Kidney (tissue), 14 donors: ENCODE measurements around the gene PRRX2. TPM values are rescaled to one million over a fixed set of nuclear protein-coding genes. Genes with fewer than 3 reads are reported as not detected.

Experiments
- DNase-seq, 5 donors: peaks; one replicate each; pipeline ENCODE4 v3.0.0-alpha.2; 2013 to 2020
- FAIRE-seq: peaks from 2 replicates; lab custom pipeline; 2012; peaks lifted over from hg19 to GRCh38; lab: Jason Lieb, UNC
- H3K27ac ChIP-seq, 2 donors: one replicate each; pipeline ENCODE4 v1.7.0; 2013; ENCODE audit warnings: low read depth in 2 of 2, low read length in 2 of 2, inconsistent platforms in 1 of 2
- H3K27me3 ChIP-seq: one replicate; pipeline ENCODE4 v1.7.1; 2013; ENCODE audit warnings: low read length, inconsistent platforms; ENCODE audit not compliant: control insufficient read depth, insufficient read depth
- H3K36me3 ChIP-seq, 3 donors: one replicate each; pipeline versions ENCODE4 v1.7.0 to v1.7.1; 2013; ENCODE audit warnings: low read length in 3 of 3, control low read depth in 1 of 3, inconsistent platforms in 1 of 3; ENCODE audit not compliant: insufficient read depth in 3 of 3, control insufficient read depth in 2 of 3
- H3K4me1 ChIP-seq, 3 donors: one replicate each; pipeline versions ENCODE4 v1.7.0 to v1.7.1; 2013; ENCODE audit warnings: low read length in 3 of 3, inconsistent platforms in 1 of 3, low read depth in 1 of 3; ENCODE audit not compliant: control insufficient read depth in 2 of 3, insufficient read depth in 2 of 3
- H3K4me3 ChIP-seq, 3 donors: one replicate each; pipeline versions ENCODE4 v1.7.0 to v1.8.1; 2013; ENCODE audit warnings: low read length in 3 of 3, control low read depth in 1 of 3, inconsistent platforms in 1 of 3
- H3K9ac ChIP-seq, 3 donors: one replicate each; pipeline versions ENCODE4 v1.7.0 to v1.7.1; 2013; ENCODE audit warnings: low read length in 3 of 3, control low read depth in 1 of 3, inconsistent platforms in 1 of 3
- H3K9me3 ChIP-seq, 3 donors: one replicate each; pipeline versions ENCODE4 v1.7.0 to v1.7.1; 2013; ENCODE audit warnings: low read length in 3 of 3, control low read depth in 1 of 3, inconsistent platforms in 1 of 3; ENCODE audit not compliant: control insufficient read depth in 2 of 3, insufficient read depth in 1 of 3
- intact Hi-C: fragments of 100-400 bp; cut with DNase I; formaldehyde crosslinking; loops from one replicate; pipeline ENCODE4 v1.11.1; 2022
- polyA plus RNA-seq: library from polyadenylated mRNA; stranded (reverse); fragments of 350-450 nt; fragmentation: Illumina TruSeq; extraction: RNeasy Lipid Tissue Mini Kit (QIAGEN cat#74804); gene quantifications from one replicate; pipeline ENCODE4 v1.2.3, GENCODE V29; 2014; ENCODE audit warnings: low read depth, low replicate concordance; ENCODE audit not compliant: insufficient read depth
- total RNA-seq: library from RNA; stranded (reverse); fragmentation: NEBNext Ultra II Directional; extraction: Animal tissue kit (Norgen Biotek cat#: 25700); gene quantifications from one replicate; pipeline ENCODE4 v1.2.1, GENCODE V29; 2021
- TF ChIP-seq, protein P1 (sequence below): IDR thresholded peaks from 3 replicates; pipeline ENCODE4 v1.5.1; 2012; ENCODE audit warnings: mild to moderate bottlenecking, moderate library complexity, borderline replicate concordance; ENCODE audit not compliant: insufficient read depth; ENCODE audit errors: extremely low read depth
- donor health status: control.
- donor health status: control.
- donor health status: control.
- donor health status: control.
- donor health status: control.
- donor health status: DM: yes; HTN: yes; CAD: no.
- donor health status: Normal renal cell carcinoma (clear cell type).

PRRX2 gene
- total and polyA plus RNA-seq, 2 donors from 2014 or later = 1.8 to 2.3 TPM

DNA sequence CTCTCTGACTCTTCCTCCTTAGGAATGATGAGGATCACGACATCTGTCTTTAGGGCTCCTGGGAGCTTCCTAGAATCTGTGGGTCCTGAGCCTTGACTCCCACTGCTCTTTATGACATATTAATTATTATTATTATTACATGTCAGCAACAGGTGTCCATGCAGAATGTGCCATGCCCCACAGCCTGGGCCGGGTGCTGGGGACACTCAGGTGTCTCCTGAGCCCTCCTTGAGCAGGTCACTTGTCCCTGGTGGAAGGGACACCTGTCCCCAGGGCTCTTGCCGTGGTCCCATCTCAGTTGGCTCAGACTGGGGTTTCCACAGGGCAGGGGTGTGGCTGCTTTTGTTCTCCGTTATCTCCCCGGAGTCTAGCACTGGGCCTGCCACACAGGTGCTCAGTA lies 53.2 kb downstream of the PRRX2 start:
- FAIRE-seq = no peak
- Histone ChIP-seq H3K27ac (no peak overlapping the region), H3K4me1 (no peaks in the 10 kb centered on the region), H3K27me3 (no peaks in the 10 kb centered on the region), H3K9ac (no peak overlapping the region), H3K36me3 (no peaks in the 10 kb centered on the region), H3K9me3 (no peaks in the 10 kb centered on the region), H3K4me3 (no peak overlapping the region)
- TF ChIP-seq, protein P1, sequence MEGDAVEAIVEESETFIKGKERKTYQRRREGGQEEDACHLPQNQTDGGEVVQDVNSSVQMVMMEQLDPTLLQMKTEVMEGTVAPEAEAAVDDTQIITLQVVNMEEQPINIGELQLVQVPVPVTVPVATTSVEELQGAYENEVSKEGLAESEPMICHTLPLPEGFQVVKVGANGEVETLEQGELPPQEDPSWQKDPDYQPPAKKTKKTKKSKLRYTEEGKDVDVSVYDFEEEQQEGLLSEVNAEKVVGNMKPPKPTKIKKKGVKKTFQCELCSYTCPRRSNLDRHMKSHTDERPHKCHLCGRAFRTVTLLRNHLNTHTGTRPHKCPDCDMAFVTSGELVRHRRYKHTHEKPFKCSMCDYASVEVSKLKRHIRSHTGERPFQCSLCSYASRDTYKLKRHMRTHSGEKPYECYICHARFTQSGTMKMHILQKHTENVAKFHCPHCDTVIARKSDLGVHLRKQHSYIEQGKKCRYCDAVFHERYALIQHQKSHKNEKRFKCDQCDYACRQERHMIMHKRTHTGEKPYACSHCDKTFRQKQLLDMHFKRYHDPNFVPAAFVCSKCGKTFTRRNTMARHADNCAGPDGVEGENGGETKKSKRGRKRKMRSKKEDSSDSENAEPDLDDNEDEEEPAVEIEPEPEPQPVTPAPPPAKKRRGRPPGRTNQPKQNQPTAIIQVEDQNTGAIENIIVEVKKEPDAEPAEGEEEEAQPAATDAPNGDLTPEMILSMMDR = no peak
- intact Hi-C loops = no loop called here
- no peak for DNase-seq

DNA sequence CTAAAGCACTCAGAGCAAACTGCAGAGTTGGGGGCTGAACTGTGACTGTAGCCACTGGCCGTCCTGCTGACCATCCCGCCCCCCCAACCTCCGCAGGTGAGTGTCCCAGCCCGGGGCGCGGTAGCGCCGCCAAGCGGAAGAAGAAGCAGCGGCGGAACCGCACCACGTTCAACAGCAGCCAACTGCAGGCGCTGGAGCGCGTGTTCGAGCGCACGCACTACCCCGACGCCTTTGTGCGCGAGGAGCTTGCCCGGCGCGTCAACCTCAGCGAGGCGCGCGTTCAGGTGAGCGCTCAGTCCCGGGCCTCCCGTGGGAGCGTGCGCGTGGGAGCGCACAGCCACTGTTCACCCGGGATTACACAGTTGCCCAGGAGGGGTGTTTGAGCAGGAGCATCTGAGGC lies 53.7 kb downstream of the PRRX2 start:
- no peak for DNase-seq
- Histone ChIP-seq H3K9me3 (no peaks in the 10 kb centered on the region), H3K4me3 (no peak overlapping the region), H3K27me3 (no peaks in the 10 kb centered on the region), H3K9ac (no peak overlapping the region), H3K27ac (no peak overlapping the region), H3K36me3 (no peaks in the 10 kb centered on the region), H3K4me1 (no peaks in the 10 kb centered on the region)
- TF ChIP-seq, protein P1 = no peak
- no peak for FAIRE-seq
- intact Hi-C loops = no loop called here

DNA sequence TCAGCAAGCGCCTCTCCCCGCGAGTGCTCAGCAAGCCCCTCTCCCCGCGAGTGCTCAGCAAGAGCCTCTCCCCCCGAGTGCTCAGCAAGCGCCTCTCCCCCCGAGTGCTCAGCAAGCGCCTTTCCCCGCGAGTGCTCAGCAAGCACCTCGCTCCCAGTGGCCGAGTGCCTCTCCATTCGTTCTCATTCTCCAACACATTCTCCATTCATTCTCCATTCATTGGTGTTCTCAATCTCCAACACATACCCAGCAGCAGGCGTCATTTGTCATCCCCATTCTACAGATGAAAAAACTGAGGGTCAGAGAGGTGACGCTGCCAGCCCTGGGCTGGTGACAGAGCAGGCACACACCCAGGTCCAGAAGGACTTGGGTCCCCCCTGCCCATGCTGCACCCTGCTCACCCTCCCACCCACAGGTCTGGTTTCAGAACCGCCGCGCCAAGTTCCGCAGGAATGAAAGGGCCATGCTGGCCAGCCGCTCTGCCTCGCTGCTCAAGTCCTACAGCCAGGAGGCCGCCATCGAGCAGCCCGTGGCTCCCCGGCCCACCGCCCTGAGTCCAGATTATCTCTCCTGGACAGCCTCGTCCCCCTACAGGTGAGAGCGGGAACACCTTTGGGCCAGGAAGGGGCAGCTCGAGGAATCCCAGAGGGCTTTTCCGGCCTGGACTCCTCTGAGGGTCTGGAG lies 54.9 kb downstream of the PRRX2 start:
- no peak for FAIRE-seq
- Histone ChIP-seq H3K36me3 (no peaks in the 10 kb centered on the region), H3K27me3 (no peaks in the 10 kb centered on the region), H3K9ac (no peak overlapping the region), H3K4me3 (no peak overlapping the region), H3K4me1 (no peaks in the 10 kb centered on the region), H3K27ac (no peak overlapping the region), H3K9me3 (no peaks in the 10 kb centered on the region)
- intact Hi-C loops = no loop called here
- TF ChIP-seq, protein P1 = no peak
- no peak for DNase-seq
